K562 (cell line): ENCODE results near the gene TMEM100. TPM values are rescaled to one million over a fixed set of nuclear protein-coding genes. Genes with fewer than 3 reads are reported as not detected.

Experiments used
- BACH1 ChIP-seq: fragments of 200-800 bp; sonication (Bioruptor generic); IDR thresholded peaks from 2 replicates; pipeline ENCODE4 v1.6.1; 2016; ENCODE audit warnings: missing genetic modification characterization, missing compliant biosample characterization
- CC2D1A ChIP-seq: fragments of 450-650 bp; IDR thresholded peaks from 2 replicates; pipeline ENCODE4 v1.6.1; 2017; ENCODE audit warnings: mild to moderate bottlenecking
- CEBPZ ChIP-seq: fragments of 150-350 bp; IDR thresholded peaks from 2 replicates; pipeline ENCODE4 v1.6.1; 2014; ENCODE audit warnings: low read depth, mild to moderate bottlenecking, low read length, borderline replicate concordance
- CREB3L1 ChIP-seq: fragments of 450-650 bp; IDR thresholded peaks from 2 replicates; pipeline ENCODE4 v1.6.1; 2014; ENCODE audit warnings: low read depth, mild to moderate bottlenecking, moderate library complexity, borderline replicate concordance
- CREM ChIP-seq: IDR thresholded peaks from 2 replicates; pipeline ENCODE4 v1.6.1; 2014; ENCODE audit warnings: antibody characterized with exemption, low read depth
- CTCF ChIP-seq, 3 experiments: IDR thresholded peaks in 2 of 3; conservative IDR thresholded peaks in 1 of 3; 2 replicates each; pipeline ENCODE4 v1.5.1; 2011 to 2012; ENCODE audit warnings: low read length in 3 of 3, mild to moderate bottlenecking in 3 of 3, control low read depth in 2 of 3, improper control_type of control experiment in 1 of 3, inconsistent platforms in 1 of 3, low read depth in 1 of 3, mixed read lengths in 1 of 3, moderate library complexity in 1 of 3; ENCODE audit not compliant: insufficient read depth in 2 of 3
- CXXC5 ChIP-seq: fragments of 250-450 bp; sonication (Bioruptor Pico); IDR thresholded peaks from 2 replicates; pipeline ENCODE4 v1.8.0; 2022; ENCODE audit warnings: inconsistent platforms, mild to moderate bottlenecking, moderate library complexity
- EP400 ChIP-seq: fragments of 450-650 bp; IDR thresholded peaks from 2 replicates; pipeline ENCODE4 v1.6.1; 2017; ENCODE audit warnings: antibody characterized with exemption, mild to moderate bottlenecking, moderate library complexity
- FOXO4 ChIP-seq: fragments of 450-650 bp; formaldehyde crosslinking; IDR thresholded peaks from 2 replicates; pipeline ENCODE4 v1.4.0; 2020; ENCODE audit warnings: mild to moderate bottlenecking, moderate library complexity
- HLTF ChIP-seq: fragments of 450-650 bp; IDR thresholded peaks from 2 replicates; pipeline ENCODE4 v1.6.1; 2016
- KDM1A ChIP-seq, 2 experiments: fragments of 450-650 bp; IDR thresholded peaks; 2 replicates each; pipeline ENCODE4 v1.6.1; 2016; ENCODE audit warnings: mild to moderate bottlenecking in 2 of 2
- LEF1 ChIP-seq: fragments of 450-650 bp; IDR thresholded peaks from 2 replicates; pipeline ENCODE4 v1.6.1; 2016; ENCODE audit warnings: mild to moderate bottlenecking
- MTA3 ChIP-seq: fragments of 450-650 bp; formaldehyde crosslinking; IDR thresholded peaks from 2 replicates; pipeline ENCODE4 v1.6.1; 2017; ENCODE audit warnings: mild to moderate bottlenecking, borderline replicate concordance
- POLR2H ChIP-seq: IDR thresholded peaks from 2 replicates; pipeline ENCODE4 v1.6.1; 2016; ENCODE audit warnings: missing genetic modification characterization, low read depth, mild to moderate bottlenecking, control low read depth, missing compliant biosample characterization, moderate library complexity
- SLC30A9 ChIP-seq: fragments of 250-450 bp; sonication (Bioruptor Pico); IDR thresholded peaks from 2 replicates; pipeline ENCODE4 v1.8.0; 2022; ENCODE audit warnings: mild to moderate bottlenecking, moderate library complexity
- SMAD4 ChIP-seq: fragments of 250-450 bp; sonication (Bioruptor Pico); conservative IDR thresholded peaks from 2 replicates; pipeline ENCODE4 v1.8.0; 2021; ENCODE audit warnings: inconsistent platforms, mild to moderate bottlenecking, moderate library complexity
- TRIM28 ChIP-seq: fragments of 450-650 bp; IDR thresholded peaks from 2 replicates; pipeline ENCODE4 v1.6.1; 2017
- ZNF644 ChIP-seq: fragments of 200-800 bp; sonication (Bioruptor generic); IDR thresholded peaks from 2 replicates; pipeline ENCODE4 v1.6.1; 2016; ENCODE audit warnings: low read depth, missing genetic modification characterization, missing compliant biosample characterization
- ZSCAN29 ChIP-seq: fragments of 450-650 bp; IDR thresholded peaks from 2 replicates; pipeline ENCODE4 v1.6.1; 2017
- ZSCAN32 ChIP-seq: fragments of 450-650 bp; formaldehyde crosslinking; IDR thresholded peaks from 2 replicates; pipeline ENCODE4 v1.4.0; 2020; ENCODE audit warnings: mild to moderate bottlenecking, moderate library complexity
- polyA plus RNA-seq, 8 experiments: library from polyadenylated mRNA; depleted of rRNA in 4 of 8; stranded (reverse) in 5 of 8; unstranded in 3 of 8; fragments of >200 nt; fragmentation: Nextera tagmentation in 2 of 8; fragmentation: Illumina TruSeq in 1 of 8; extraction: Ambion mirVana in 2 of 8; extraction: Trizol in 1 of 8; gene quantifications; 2 replicates each; pipeline versions ENCODE4 v1.2.1 to v1.2.3, GENCODE V29; 2011 to 2014; ENCODE audit warnings: inconsistent platforms in 1 of 8, missing spikeins in 1 of 8
- total RNA-seq, 7 experiments: library from RNA; depleted of rRNA in 6 of 7; stranded (reverse); fragments of >200 nt in 6 of 7; fragmentation: Illumina TruSeq in 2 of 7; extraction: Trizol in 2 of 7; gene quantifications; 2 replicates each; pipeline versions ENCODE4 v1.2.1 to v1.2.3, GENCODE V29; 2011 to 2021; ENCODE audit warnings: low replicate concordance in 1 of 7

TMEM100 gene
- total and polyA plus RNA-seq, 9 of the 15 experiments (the other 6 are each of a cell fraction or from before 2014, with no cell fraction given): 0.12 to 0.50 (median 0.19) TPM

GRCh38 chr17:55750750-55751657, 28.3 kb upstream of the TMEM100 start, which contains the start of gene PCTP (continued):
- peak; percentile 88; the same call in 1 of the 2 replicates for TF ChIP-seq TRIM28
- TF ChIP-seq ZNF644: 0 out of 2 replicates have a peak, but pooled peaks have one; percentile 47
- peak; percentile 69; the same call in 1 of the 2 replicates for TF ChIP-seq SMAD4
- peak; percentile 85 for TF ChIP-seq EP400
- TF ChIP-seq CREB3L1: peak; percentile 54; the same call in 1 of the 2 replicates
- no peak for TF ChIP-seq ZSCAN32 (CRISPR knock-in tag)
- peak; percentile 57; the same call in 1 of the 2 replicates for TF ChIP-seq CREM
- TF ChIP-seq CC2D1A: 0 out of 2 replicates have a peak, but pooled peaks have one; percentile 11
- TF ChIP-seq CEBPZ: no peak
- TF ChIP-seq HLTF: 0 out of 2 replicates have a peak, but pooled peaks have one; percentile 39
- no peak for TF ChIP-seq ZSCAN29
- peak in 1 of 2 experiments; percentile 46; a peak in 1 of 4 replicates for TF ChIP-seq KDM1A (IDR thresholded peaks at IDR 0.05)
- TF ChIP-seq MTA3: peak; percentile 66; the same call in 1 of the 2 replicates
- TF ChIP-seq CTCF (IDR thresholded peaks at IDR 0.05 in 2 of 3, conservative IDR thresholded peaks at IDR 0.05 in 1 of 3; ENCODE audit: insufficient read depth in 2 of 3, low read depth in 1 of 3, low read length in 3 of 3): peak; percentile 38 to 56 (median 55)
- TF ChIP-seq POLR2H: peak; percentile 68
- no peak for TF ChIP-seq FOXO4 (CRISPR knock-in tag)
- 0 out of 2 replicates have a peak, but pooled peaks have one; percentile 32 for TF ChIP-seq LEF1
- TF ChIP-seq BACH1 (tag): no peak
- TF ChIP-seq CXXC5 (CRISPR knock-in tag): peak; percentile 84
- no peak for TF ChIP-seq SLC30A9 (CRISPR knock-in tag)
